Measurements from ENCODE around the gene PINLYP.

PINLYP gene

DNA sequence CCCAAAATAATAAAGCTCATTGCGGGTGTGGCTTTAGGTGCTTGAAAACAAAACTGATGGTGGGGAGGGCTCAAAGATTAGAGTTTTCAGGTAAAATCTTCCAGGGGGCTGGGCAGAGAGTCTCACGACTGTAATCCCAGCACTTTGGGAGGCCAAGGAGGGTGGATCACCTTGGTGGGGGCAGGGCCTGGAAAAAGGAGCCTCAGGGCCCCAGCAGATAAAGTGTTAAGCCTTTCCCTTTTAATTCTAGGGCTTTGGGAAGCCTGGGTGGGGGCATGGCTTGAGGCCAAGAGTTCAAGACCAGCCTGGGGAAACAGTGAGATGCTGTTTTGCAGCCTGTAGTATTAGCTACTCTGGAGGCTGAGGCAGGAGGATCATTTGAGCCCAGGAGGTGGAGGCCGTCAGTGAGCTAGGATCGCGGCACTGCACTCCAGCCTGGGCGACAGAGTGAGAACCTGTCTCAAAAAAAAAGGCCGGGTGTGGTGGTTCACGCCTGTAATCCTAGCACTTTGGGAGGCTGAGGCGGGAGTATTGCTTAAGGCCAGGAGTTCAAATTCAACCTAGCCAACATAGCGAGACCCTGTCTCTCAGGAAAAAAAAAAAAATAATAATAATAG is 18.6 kb downstream of the PINLYP start (continued):
- TF ChIP-seq, protein P1, sequence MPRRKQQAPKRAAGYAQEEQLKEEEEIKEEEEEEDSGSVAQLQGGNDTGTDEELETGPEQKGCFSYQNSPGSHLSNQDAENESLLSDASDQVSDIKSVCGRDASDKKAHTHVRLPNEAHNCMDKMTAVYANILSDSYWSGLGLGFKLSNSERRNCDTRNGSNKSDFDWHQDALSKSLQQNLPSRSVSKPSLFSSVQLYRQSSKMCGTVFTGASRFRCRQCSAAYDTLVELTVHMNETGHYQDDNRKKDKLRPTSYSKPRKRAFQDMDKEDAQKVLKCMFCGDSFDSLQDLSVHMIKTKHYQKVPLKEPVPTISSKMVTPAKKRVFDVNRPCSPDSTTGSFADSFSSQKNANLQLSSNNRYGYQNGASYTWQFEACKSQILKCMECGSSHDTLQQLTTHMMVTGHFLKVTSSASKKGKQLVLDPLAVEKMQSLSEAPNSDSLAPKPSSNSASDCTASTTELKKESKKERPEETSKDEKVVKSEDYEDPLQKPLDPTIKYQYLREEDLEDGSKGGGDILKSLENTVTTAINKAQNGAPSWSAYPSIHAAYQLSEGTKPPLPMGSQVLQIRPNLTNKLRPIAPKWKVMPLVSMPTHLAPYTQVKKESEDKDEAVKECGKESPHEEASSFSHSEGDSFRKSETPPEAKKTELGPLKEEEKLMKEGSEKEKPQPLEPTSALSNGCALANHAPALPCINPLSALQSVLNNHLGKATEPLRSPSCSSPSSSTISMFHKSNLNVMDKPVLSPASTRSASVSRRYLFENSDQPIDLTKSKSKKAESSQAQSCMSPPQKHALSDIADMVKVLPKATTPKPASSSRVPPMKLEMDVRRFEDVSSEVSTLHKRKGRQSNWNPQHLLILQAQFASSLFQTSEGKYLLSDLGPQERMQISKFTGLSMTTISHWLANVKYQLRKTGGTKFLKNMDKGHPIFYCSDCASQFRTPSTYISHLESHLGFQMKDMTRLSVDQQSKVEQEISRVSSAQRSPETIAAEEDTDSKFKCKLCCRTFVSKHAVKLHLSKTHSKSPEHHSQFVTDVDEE (CRISPR knock-in tag; IDR thresholded peaks at IDR 0.05): no peak
- TF ChIP-seq, protein P2, sequence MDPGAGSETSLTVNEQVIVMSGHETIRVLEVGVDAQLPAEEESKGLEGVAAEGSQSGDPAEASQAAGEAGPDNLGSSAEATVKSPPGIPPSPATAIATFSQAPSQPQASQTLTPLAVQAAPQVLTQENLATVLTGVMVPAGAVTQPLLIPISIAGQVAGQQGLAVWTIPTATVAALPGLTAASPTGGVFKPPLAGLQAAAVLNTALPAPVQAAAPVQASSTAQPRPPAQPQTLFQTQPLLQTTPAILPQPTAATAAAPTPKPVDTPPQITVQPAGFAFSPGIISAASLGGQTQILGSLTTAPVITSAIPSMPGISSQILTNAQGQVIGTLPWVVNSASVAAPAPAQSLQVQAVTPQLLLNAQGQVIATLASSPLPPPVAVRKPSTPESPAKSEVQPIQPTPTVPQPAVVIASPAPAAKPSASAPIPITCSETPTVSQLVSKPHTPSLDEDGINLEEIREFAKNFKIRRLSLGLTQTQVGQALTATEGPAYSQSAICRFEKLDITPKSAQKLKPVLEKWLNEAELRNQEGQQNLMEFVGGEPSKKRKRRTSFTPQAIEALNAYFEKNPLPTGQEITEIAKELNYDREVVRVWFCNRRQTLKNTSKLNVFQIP (CRISPR knock-in tag; IDR thresholded peaks at IDR 0.05; ENCODE audit: borderline replicate concordance, low read depth): no peak

- peak; percentile 68 for ATAC-seq
- TF ChIP-seq ZFP3 (CRISPR knock-in tag; IDR thresholded peaks at IDR 0.05) (no peak), SNAI2 (CRISPR knock-in tag; IDR thresholded peaks at IDR 0.05) (no peak), CSDC2 (CRISPR knock-in tag; IDR thresholded peaks at IDR 0.05) (no peak), ZNF565 (CRISPR knock-in tag; conservative IDR thresholded peaks at IDR 0.05; ENCODE audit: low read depth) (no peak), GLIS3 (CRISPR knock-in tag; IDR thresholded peaks at IDR 0.05) (no peak), ZNF70 (CRISPR knock-in tag; IDR thresholded peaks at IDR 0.05) (no peak), ZFP30 (CRISPR knock-in tag; IDR thresholded peaks at IDR 0.05) (no peak), PPARA (CRISPR knock-in tag; IDR thresholded peaks at IDR 0.05; ENCODE audit: borderline replicate concordance) (no peak), OSR1 (CRISPR knock-in tag; IDR thresholded peaks at IDR 0.05) (no peak)
- TF ChIP-seq, protein P1 (CRISPR knock-in tag; IDR thresholded peaks at IDR 0.05): no peak
- TF ChIP-seq, protein P3, sequence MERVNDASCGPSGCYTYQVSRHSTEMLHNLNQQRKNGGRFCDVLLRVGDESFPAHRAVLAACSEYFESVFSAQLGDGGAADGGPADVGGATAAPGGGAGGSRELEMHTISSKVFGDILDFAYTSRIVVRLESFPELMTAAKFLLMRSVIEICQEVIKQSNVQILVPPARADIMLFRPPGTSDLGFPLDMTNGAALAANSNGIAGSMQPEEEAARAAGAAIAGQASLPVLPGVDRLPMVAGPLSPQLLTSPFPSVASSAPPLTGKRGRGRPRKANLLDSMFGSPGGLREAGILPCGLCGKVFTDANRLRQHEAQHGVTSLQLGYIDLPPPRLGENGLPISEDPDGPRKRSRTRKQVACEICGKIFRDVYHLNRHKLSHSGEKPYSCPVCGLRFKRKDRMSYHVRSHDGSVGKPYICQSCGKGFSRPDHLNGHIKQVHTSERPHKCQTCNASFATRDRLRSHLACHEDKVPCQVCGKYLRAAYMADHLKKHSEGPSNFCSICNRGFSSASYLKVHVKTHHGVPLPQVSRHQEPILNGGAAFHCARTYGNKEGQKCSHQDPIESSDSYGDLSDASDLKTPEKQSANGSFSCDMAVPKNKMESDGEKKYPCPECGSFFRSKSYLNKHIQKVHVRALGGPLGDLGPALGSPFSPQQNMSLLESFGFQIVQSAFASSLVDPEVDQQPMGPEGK (CRISPR knock-in tag; IDR thresholded peaks at IDR 0.05; ENCODE audit: borderline replicate concordance): no peak
Observed at GRCh38 chr19:43594710-43595604, 19.4 kb downstream of the PINLYP start.

GRCh38 chr19:43595605-43595998 is 20.0 kb downstream of the PINLYP start:
- TF ChIP-seq ZFP3 (CRISPR knock-in tag; IDR thresholded peaks at IDR 0.05) (peak; percentile 95), BACH2 (CRISPR knock-in tag; IDR thresholded peaks at IDR 0.05; ENCODE audit: borderline replicate concordance) (no peak)
- TF ChIP-seq, protein P1 (CRISPR knock-in tag; IDR thresholded peaks at IDR 0.05): no peak
- peak; percentile 49 for ATAC-seq
